Mammary epithelial cell (primary cell): ENCODE measurements around the gene ZNF516.

ENCODE experiments used
- EZH2 ChIP-seq: IDR thresholded peaks from 2 replicates; pipeline ENCODE4 v1.6.1; 2012; ENCODE audit warnings: low read length, inconsistent platforms, borderline replicate concordance
- TF ChIP-seq, protein P1 (sequence below), 2 donors: IDR thresholded peaks in 1 of 2; conservative IDR thresholded peaks in 1 of 2; 2 replicates each; pipeline ENCODE4 v1.5.1; 2011 to 2012; ENCODE audit warnings: inconsistent platforms in 2 of 2, low read length in 2 of 2, mild to moderate bottlenecking in 2 of 2, control low read depth in 1 of 2, low read depth in 1 of 2; ENCODE audit not compliant: insufficient read depth in 1 of 2; ENCODE audit errors: extremely low read depth in 1 of 2

DNA sequence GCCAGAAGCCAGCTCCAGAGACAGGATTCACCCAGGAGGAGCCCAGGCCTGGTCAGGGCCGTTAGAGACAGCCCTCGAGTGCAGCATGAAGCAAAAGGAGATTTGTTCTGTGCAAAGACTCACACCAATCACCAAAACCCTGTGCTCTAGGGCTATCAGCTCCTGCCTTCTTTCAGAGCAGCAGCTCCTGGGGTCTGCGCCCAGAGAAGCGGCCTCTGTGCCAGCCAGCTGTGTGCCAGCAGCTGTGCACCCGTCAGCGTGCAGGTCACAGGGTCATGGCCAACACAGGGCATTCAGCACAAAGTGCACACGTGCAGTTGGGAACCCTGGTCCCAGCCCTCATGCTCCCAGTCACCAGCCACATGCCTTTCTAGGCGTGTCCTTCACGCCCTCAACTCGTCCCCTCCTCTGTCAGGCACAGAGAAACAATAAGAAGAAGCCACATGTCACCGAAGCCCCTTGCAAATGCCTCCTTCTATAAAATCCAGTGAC, 49.3 kb downstream of the ZNF516 start:
- TF ChIP-seq, protein P1, sequence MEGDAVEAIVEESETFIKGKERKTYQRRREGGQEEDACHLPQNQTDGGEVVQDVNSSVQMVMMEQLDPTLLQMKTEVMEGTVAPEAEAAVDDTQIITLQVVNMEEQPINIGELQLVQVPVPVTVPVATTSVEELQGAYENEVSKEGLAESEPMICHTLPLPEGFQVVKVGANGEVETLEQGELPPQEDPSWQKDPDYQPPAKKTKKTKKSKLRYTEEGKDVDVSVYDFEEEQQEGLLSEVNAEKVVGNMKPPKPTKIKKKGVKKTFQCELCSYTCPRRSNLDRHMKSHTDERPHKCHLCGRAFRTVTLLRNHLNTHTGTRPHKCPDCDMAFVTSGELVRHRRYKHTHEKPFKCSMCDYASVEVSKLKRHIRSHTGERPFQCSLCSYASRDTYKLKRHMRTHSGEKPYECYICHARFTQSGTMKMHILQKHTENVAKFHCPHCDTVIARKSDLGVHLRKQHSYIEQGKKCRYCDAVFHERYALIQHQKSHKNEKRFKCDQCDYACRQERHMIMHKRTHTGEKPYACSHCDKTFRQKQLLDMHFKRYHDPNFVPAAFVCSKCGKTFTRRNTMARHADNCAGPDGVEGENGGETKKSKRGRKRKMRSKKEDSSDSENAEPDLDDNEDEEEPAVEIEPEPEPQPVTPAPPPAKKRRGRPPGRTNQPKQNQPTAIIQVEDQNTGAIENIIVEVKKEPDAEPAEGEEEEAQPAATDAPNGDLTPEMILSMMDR (conservative IDR thresholded peaks at IDR 0.05 in 1 of 2, IDR thresholded peaks at IDR 0.05 in 1 of 2; ENCODE audit: extremely low read depth in 1 of 2, insufficient read depth in 1 of 2, low read depth in 1 of 2, low read length in 2 of 2), result no peak
- TF ChIP-seq EZH2, result no peak
